Activated CD8-positive, alpha-beta T cell treated with anti-CD3 and anti-CD28 coated beads for 36 hours (primary cell): ENCODE measurements around the gene PLAAT5. TPM values are rescaled to one million over a fixed set of nuclear protein-coding genes. Genes with fewer than 3 reads are reported as not detected.

ENCODE experiments used
- ATAC-seq: fragments of 200-7000 bp; cut with Tn5 transposase; one replicate; pipeline ENCODE4 v1.10.0; 2021; ENCODE audit warnings: mild to moderate bottlenecking, moderate library complexity
- CTCF ChIA-PET: fragments of 350-600 bp; sonication (Branson Sonifier 250); formaldehyde crosslinking; loops from one replicate; lab custom pipeline; 2021; ENCODE audit warnings: antibody characterized with exemption; lab: Charles Lee
- POLR2A ChIA-PET: fragments of 350-600 bp; sonication (Branson Sonifier 250); formaldehyde crosslinking; loops from one replicate; lab custom pipeline; 2021; ENCODE audit warnings: antibody characterized with exemption; lab: Charles Lee
- DNase-seq: peaks from one replicate; pipeline ENCODE4 v3.0.0-alpha.2; 2020
- H3K27ac Mint-ChIP-seq: one replicate; pipeline ENCODE4 v1.8.0; 2021; ENCODE audit warnings: mild to moderate bottlenecking, mixed read lengths
- H3K27me3 Mint-ChIP-seq: one replicate; pipeline ENCODE4 v1.8.0; 2021; ENCODE audit warnings: mixed read lengths
- H3K36me3 Mint-ChIP-seq: one replicate; pipeline ENCODE4 v1.8.0; 2021; ENCODE audit warnings: low read depth, mixed read lengths
- H3K4me1 Mint-ChIP-seq: one replicate; pipeline ENCODE4 v1.8.0; 2021; ENCODE audit warnings: low read depth, mixed read lengths
- H3K4me3 Mint-ChIP-seq: one replicate; pipeline ENCODE4 v1.8.0; 2021; ENCODE audit warnings: mild to moderate bottlenecking, moderate library complexity, mixed read lengths
- H3K9me3 Mint-ChIP-seq: one replicate; pipeline ENCODE4 v1.8.0; 2021; ENCODE audit warnings: mixed read lengths
- intact Hi-C: fragments of 100-400 bp; cut with micrococcal nuclease; formaldehyde crosslinking; loops from one replicate; pipeline ENCODE4 v1.10.0; 2022
- total RNA-seq, 2 experiments: library from RNA; stranded (reverse); gene quantifications; one replicate each; pipeline ENCODE4 v1.2.3, GENCODE V29; 2021
- TF ChIP-seq, protein P1 (sequence below): fragments of 200-600 bp; IDR thresholded peaks from one replicate; pipeline ENCODE4 v1.8.0; 2022; ENCODE audit warnings: antibody characterized with exemption, mild to moderate bottlenecking

PLAAT5 gene
- total RNA-seq, 2 experiments from 2014 or later = 0.16 to 0.29 TPM

DNA sequence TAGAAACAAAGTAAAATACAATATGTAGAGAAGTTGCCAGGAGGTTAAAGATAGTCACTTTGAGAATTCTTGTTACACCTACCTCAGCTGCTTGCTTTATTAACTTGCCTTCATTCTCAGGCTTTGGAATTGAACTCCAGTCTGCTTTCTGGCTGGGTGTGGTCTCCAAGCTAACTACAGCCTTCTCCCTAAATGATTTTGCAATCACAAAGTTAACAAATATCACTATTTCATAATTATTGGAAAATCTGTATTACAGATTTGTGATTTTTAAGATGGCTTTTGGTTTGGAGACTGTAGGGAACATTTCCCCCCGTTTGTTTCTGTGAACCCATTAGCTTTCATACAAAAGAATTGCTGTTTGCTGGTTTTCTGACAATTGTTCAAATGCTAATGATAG is 2.2 kb downstream of the PLAAT5 start:
- no peak for DNase-seq
- ATAC-seq = no peak
- Mint-ChIP-seq H3K27me3 (peaks cover 15% of the 10 kb centered on the region), H3K4me3 (no peak overlapping the region), H3K36me3 (no peaks in the 10 kb centered on the region), H3K9me3 (peaks cover 18% of the 10 kb centered on the region), H3K4me1 (peaks cover 9% of the 10 kb centered on the region), H3K27ac (no peak overlapping the region)
- CTCF ChIA-PET = interaction anchor here (0.8 to 5.3 kb wide), 2 partner anchors 9 to 444 kb away, joined by 3 to 47 read pairs; no protein-coding TSS in a partner anchor
- intact Hi-C loops = no loop called here
- POLR2A ChIA-PET = no interaction called here
- TF ChIP-seq, protein P1, sequence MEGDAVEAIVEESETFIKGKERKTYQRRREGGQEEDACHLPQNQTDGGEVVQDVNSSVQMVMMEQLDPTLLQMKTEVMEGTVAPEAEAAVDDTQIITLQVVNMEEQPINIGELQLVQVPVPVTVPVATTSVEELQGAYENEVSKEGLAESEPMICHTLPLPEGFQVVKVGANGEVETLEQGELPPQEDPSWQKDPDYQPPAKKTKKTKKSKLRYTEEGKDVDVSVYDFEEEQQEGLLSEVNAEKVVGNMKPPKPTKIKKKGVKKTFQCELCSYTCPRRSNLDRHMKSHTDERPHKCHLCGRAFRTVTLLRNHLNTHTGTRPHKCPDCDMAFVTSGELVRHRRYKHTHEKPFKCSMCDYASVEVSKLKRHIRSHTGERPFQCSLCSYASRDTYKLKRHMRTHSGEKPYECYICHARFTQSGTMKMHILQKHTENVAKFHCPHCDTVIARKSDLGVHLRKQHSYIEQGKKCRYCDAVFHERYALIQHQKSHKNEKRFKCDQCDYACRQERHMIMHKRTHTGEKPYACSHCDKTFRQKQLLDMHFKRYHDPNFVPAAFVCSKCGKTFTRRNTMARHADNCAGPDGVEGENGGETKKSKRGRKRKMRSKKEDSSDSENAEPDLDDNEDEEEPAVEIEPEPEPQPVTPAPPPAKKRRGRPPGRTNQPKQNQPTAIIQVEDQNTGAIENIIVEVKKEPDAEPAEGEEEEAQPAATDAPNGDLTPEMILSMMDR = no peak

DNA sequence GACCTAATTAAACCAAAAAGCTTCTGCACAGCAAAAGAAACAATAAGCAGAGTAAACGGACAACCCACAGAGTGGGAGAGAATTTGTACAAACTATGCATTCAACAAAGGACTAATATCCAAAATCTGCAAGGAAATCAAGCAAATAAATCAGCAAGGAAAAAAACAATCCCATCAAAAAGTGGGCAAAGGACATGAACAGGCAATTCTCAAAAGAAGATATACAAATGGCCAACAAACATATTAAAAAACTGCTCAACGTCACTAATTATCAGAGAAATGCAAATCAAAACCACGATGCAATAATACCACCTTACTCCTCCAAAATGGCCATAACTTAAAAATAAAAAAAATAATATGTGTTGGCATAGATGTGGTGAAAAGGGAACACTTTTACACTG is 5.2 kb downstream of the PLAAT5 start:
- DNase-seq (no peak), ATAC-seq (no peak)
- H3K4me3 Mint-ChIP-seq = no peak overlapping the region
- H3K36me3 Mint-ChIP-seq = no peaks in the 10 kb centered on the region
- ChIA-PET POLR2A (no interaction called here), CTCF (no interaction called here)
- TF ChIP-seq, protein P1 = no peak
- H3K27ac Mint-ChIP-seq = no peak overlapping the region
- no peaks in the 10 kb centered on the region for H3K4me1 Mint-ChIP-seq
- H3K27me3 Mint-ChIP-seq = peaks cover 2% of the 10 kb centered on the region
- intact Hi-C loops = no loop called here
- H3K9me3 Mint-ChIP-seq = peaks cover 22% of the 10 kb centered on the region

DNA sequence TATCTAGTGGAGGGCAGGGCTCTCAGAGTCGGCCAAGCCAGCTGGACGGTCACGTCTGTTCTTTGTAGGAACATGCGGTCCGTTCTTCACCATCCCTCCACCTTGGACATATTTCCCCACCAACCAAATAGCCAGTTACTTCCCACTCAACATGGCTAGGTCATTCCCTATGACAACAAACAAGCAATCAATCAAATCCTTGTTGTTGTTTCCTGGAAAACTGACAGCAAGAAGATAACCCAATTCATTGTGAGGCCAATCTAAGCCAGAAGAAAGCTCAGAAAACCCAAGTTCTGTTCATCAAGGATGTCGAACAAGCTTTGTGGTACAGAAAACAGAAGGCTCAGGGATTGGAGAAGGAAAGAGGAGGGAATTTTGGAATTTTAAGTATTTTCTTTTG is 10.9 kb downstream of the PLAAT5 start:
- TF ChIP-seq, protein P1 = no peak
- DNase-seq (no peak), ATAC-seq (no peak)
- H3K4me3 Mint-ChIP-seq = no peak overlapping the region
- H3K36me3 Mint-ChIP-seq = peaks cover 2% of the 10 kb centered on the region
- no peaks in the 10 kb centered on the region for H3K27me3 Mint-ChIP-seq
- peaks cover 16% of the 10 kb centered on the region for H3K9me3 Mint-ChIP-seq
- no peak overlapping the region for H3K27ac Mint-ChIP-seq
- no peaks in the 10 kb centered on the region for H3K4me1 Mint-ChIP-seq
- intact Hi-C loops = no loop called here
- ChIA-PET CTCF (interaction anchor here (0.9 to 4.7 kb wide), 23 partner anchors 11 to 288 kb away, joined by 3 to 150 read pairs (median 7); partner anchors contain the start of genes PLAAT5 and ZFTA), POLR2A (interaction anchor here (0.9 to 1.5 kb wide), 2 partner anchors 95 to 154 kb away, joined by 4 read pairs; no protein-coding TSS in a partner anchor)

DNA sequence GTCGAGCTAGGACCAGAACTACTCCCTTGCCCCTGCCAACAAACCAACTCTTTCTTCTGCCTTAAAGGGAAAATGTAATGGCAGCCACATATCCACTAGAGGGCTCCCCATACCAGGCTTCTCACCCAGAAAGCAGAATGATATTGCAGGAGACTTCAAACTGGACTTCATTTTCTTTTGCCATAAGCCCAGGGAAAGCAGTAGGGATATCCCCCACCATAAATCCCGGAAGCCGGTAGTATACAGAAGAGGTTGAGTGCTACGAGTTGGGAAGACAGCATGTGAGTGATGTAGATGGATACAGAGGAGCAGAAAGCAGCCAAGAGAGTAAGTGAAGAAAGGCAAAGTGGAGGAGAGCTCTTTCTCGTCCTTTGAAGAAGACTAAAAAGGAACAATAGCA is 12.1 kb downstream of the PLAAT5 start:
- Mint-ChIP-seq H3K4me3 (no peak overlapping the region), H3K27me3 (no peaks in the 10 kb centered on the region), H3K27ac (no peak overlapping the region), H3K9me3 (peaks cover 10% of the 10 kb centered on the region), H3K4me1 (no peaks in the 10 kb centered on the region), H3K36me3 (peaks cover 2% of the 10 kb centered on the region)
- intact Hi-C loops = loop anchor here (2.0 to 10.0 kb wide), 2 partner anchors 158 to 256 kb away; no protein-coding TSS in a partner anchor
- ChIA-PET POLR2A (interaction anchor here (0.8 to 1.1 kb wide), 2 partner anchors 57 to 157 kb away, joined by 3 to 4 read pairs; no protein-coding TSS in a partner anchor), CTCF (interaction anchor here (0.7 to 4.7 kb wide), 48 partner anchors 12 to 289 kb away, joined by 3 to 150 read pairs (median 4); partner anchors contain the start of genes LGALS12, PLAAT2, PLAAT4 and PLAAT5)
- peak; percentile 57 for DNase-seq
- peak; percentile 86 for ATAC-seq
- TF ChIP-seq, protein P1 = peak; percentile 85

DNA sequence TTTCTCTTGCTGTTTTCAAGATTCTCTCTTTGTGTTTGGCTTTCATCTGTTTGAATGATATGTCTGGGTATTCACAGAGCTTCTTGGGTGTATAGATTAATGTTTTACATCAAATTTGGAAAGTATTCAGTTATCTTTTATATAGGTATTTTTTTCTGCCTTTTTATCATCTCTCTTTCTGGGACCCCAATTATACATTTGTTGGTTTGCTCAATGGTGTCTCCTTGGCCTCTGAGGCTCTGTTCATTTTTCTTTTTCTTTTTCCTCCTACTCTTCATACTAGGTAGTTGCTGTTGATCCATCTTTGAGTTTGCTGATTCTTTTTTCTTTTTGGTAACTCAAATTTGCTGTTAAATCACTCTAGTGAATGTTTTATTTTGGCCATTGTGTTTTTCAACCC is 14.3 kb downstream of the PLAAT5 start:
- no peak for ATAC-seq
- Mint-ChIP-seq H3K27me3 (no peaks in the 10 kb centered on the region), H3K36me3 (peaks cover 2% of the 10 kb centered on the region), H3K9me3 (peaks cover 11% of the 10 kb centered on the region), H3K4me3 (no peak overlapping the region), H3K4me1 (no peaks in the 10 kb centered on the region), H3K27ac (no peak overlapping the region)
- intact Hi-C loops = loop anchor here (10.0 kb wide), 1 partner anchor 258 kb away; no protein-coding TSS in a partner anchor
- no peak for DNase-seq
- ChIA-PET POLR2A (no interaction called here), CTCF (no interaction called here)
- TF ChIP-seq, protein P1 = no peak
